HepG2 (cell line): Measurements from ENCODE around the gene SOAT2.
"Not testable (repeated sequence)": the region's sequence is repeated elsewhere in the genome, so short reads cannot be mapped to it uniquely, and the experiment has no call there.

Experiments used
- CTCF ChIP-seq: sonication (generic); formaldehyde crosslinking; IDR thresholded peaks from 2 replicates; pipeline ENCODE4 v1.5.0; 2020; ENCODE audit warnings: mild to moderate bottlenecking, missing genetic modification reagents, moderate library complexity
- EP300 ChIP-seq, 3 experiments: sonication (generic) in 1 of 3; formaldehyde crosslinking in 1 of 3; IDR thresholded peaks; 2 replicates each; pipeline versions ENCODE4 v1.5.1 to v1.6.1; 2011 to 2020; ENCODE audit warnings: low read depth in 2 of 3, low read length in 2 of 3, borderline replicate concordance in 1 of 3, improper control_type of control experiment in 1 of 3, mild to moderate bottlenecking in 1 of 3, missing genetic modification reagents in 1 of 3, moderate library complexity in 1 of 3
- NR2F1 ChIP-seq, 2 experiments: fragments of 450-650 bp in 1 of 2; formaldehyde crosslinking in 1 of 2; IDR thresholded peaks; 2 replicates each; pipeline versions ENCODE4 v1.5.0 to v1.6.1; 2016 to 2020; ENCODE audit warnings: mild to moderate bottlenecking in 1 of 2, missing compliant biosample characterization in 1 of 2, missing genetic modification reagents in 1 of 2, moderate library complexity in 1 of 2
- PAX8 ChIP-seq: sonication (generic); formaldehyde crosslinking; IDR thresholded peaks from 2 replicates; pipeline ENCODE4 v1.8.0; 2022; ENCODE audit warnings: mild to moderate bottlenecking, missing genetic modification reagents, borderline replicate concordance
- POLR2A ChIP-seq, 2 experiments: IDR thresholded peaks; 2 replicates each; pipeline ENCODE4 v1.6.1; 2011; ENCODE audit warnings: low read depth in 2 of 2, low read length in 2 of 2, mild to moderate bottlenecking in 1 of 2, moderate library complexity in 1 of 2; ENCODE audit not compliant: insufficient read depth in 1 of 2
- POLR2AphosphoS5 ChIP-seq: IDR thresholded peaks from 2 replicates; pipeline ENCODE4 v1.6.1; 2012; ENCODE audit warnings: low read depth, low read length
- ZBTB33 ChIP-seq: sonication (generic); formaldehyde crosslinking; IDR thresholded peaks from 2 replicates; pipeline ENCODE4 v1.4.0; 2020; ENCODE audit warnings: missing genetic modification reagents
- ZFX ChIP-seq: sonication (generic); formaldehyde crosslinking; IDR thresholded peaks from 2 replicates; pipeline ENCODE4 v1.4.0; 2020; ENCODE audit warnings: mild to moderate bottlenecking, low read depth, missing genetic modification reagents, moderate library complexity
- ZNF629 ChIP-seq: sonication (generic); formaldehyde crosslinking; conservative IDR thresholded peaks from 2 replicates; pipeline ENCODE4 v1.5.0; 2020; ENCODE audit warnings: missing genetic modification reagents

- not testable (repeated sequence) for TF ChIP-seq ZNF629 (CRISPR knock-in tag); ZBTB33 (CRISPR knock-in tag); POLR2A (IDR thresholded peaks at IDR 0.05; ENCODE audit: insufficient read depth in 1 of 2, low read depth in 2 of 2, low read length in 2 of 2); POLR2AphosphoS5; ZFX (CRISPR knock-in tag); CTCF; PAX8 (CRISPR knock-in tag); NR2F1 (CRISPR knock-in tag; IDR thresholded peaks at IDR 0.05); EP300 (IDR thresholded peaks at IDR 0.05; ENCODE audit: low read depth in 2 of 2, low read length in 2 of 2); EP300 (CRISPR knock-in tag; IDR thresholded peaks at IDR 0.05; ENCODE audit: borderline replicate concordance)
Observed at GRCh38 chr12:53095596-53095895, 7.7 kb upstream of the SOAT2 start.
